Liver (tissue), 3 donors: ENCODE measurements around the gene LHFPL6.

Experiments
- ATF3 ChIP-seq: IDR thresholded peaks from 2 replicates; pipeline ENCODE4 v1.6.1; 2016; ENCODE audit warnings: antibody characterized with exemption
- CTCF ChIP-seq: fragments of 150-350 bp; IDR thresholded peaks from 2 replicates; pipeline ENCODE4 v1.5.1; 2017; ENCODE audit warnings: improper control_type of control experiment, low read depth, low read length; ENCODE audit not compliant: missing input control
- EGR1 ChIP-seq, 2 donors: IDR thresholded peaks; 2 replicates each; pipeline ENCODE4 v1.6.1; 2016 to 2018; ENCODE audit warnings: antibody characterized with exemption in 2 of 2, low read depth in 2 of 2
- FOXA1 ChIP-seq: IDR thresholded peaks from 2 replicates; pipeline ENCODE4 v1.6.1; 2016; ENCODE audit warnings: antibody characterized with exemption
- GABPA ChIP-seq, 2 donors: IDR thresholded peaks in 1 of 2; conservative IDR thresholded peaks in 1 of 2; 2 replicates each; pipeline ENCODE4 v1.6.1; 2016; ENCODE audit warnings: antibody characterized with exemption in 2 of 2, mild to moderate bottlenecking in 1 of 2, moderate library complexity in 1 of 2
- HNF4A ChIP-seq, 2 donors: conservative IDR thresholded peaks; 2 replicates each; pipeline ENCODE4 v1.6.1; 2016; ENCODE audit warnings: antibody characterized with exemption in 2 of 2, mild to moderate bottlenecking in 2 of 2
- RAD21 ChIP-seq, 2 donors: IDR thresholded peaks; 2 replicates each; pipeline ENCODE4 v1.6.1; 2016; ENCODE audit warnings: antibody characterized with exemption in 2 of 2, mild to moderate bottlenecking in 2 of 2
- SP1 ChIP-seq: IDR thresholded peaks from 2 replicates; pipeline ENCODE4 v1.6.1; 2018; ENCODE audit warnings: antibody characterized with exemption, mild to moderate bottlenecking
- TAF1 ChIP-seq: conservative IDR thresholded peaks from 2 replicates; pipeline ENCODE4 v1.6.1; 2016; ENCODE audit warnings: antibody characterized with exemption, mild to moderate bottlenecking
- YY1 ChIP-seq: IDR thresholded peaks from 2 replicates; pipeline ENCODE4 v1.6.1; 2016; ENCODE audit warnings: antibody characterized with exemption, mild to moderate bottlenecking
- donor health status: healthy.
- donor health status: healthy.

GRCh38 chr13:39527961-39528660, 74.9 kb downstream of the LHFPL6 start:
- TF ChIP-seq CTCF (no peak), YY1 (no peak), ATF3 (no peak), RAD21 (IDR thresholded peaks at IDR 0.05) (no peak), EGR1 (IDR thresholded peaks at IDR 0.05; ENCODE audit: low read depth in 2 of 2) (no peak), HNF4A (conservative IDR thresholded peaks at IDR 0.05) (no peak), SP1 (no peak), FOXA1 (no peak), TAF1 (no peak), GABPA (IDR thresholded peaks at IDR 0.05 in 1 of 2, conservative IDR thresholded peaks at IDR 0.05 in 1 of 2) (no peak)
